GM19025 (cell line): Measurements from ENCODE around the gene TENM4.

Experiments used
- ATAC-seq: cut with Tn5 transposase; IDR thresholded peaks from one replicate; pipeline ENCODE4 v1.9.1; 2021; ENCODE audit warnings: mild to moderate bottlenecking, low read depth, moderate library complexity; ENCODE audit not compliant: unreplicated experiment

Gene TENM4

DNA sequence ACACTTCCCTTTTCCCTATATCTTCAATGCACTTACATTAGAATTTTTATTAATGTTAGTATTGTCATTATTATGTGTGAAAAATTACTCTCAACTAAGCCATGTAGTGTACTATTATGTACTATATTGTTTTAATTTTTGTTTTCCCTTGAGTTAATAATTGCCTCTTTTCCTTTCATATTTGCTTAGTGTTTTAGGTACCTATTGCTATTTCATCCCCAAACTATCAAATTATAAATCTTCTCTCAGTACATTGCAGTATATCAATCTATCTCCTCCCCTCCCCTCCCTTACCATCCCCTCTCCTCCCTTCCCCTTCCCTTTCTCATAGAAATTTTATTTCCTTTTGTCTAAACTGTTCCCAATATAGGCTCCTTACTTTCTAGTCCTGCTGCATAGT is 12.8 kb upstream of the TENM4 start:
- ATAC-seq, result no peak

DNA sequence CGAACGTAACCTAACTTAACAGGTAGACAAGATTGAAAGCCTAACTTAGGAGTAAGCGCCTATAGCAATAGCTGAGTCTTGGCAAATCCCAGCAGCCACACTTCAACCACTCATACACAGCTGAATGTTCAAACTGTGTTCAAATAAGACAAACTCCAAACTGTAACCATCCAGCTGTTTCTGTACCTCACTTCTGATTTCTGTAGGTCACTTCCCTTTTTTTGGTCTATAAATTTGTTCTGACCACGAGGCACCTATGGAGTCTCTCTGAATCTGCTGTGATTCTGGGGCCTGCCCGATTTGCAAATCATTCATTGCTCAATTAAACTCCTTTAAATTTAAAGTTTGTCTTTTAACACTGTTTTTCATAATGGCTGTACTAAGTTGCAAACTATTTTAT is 8.2 kb upstream of the TENM4 start:
- no peak for ATAC-seq

DNA sequence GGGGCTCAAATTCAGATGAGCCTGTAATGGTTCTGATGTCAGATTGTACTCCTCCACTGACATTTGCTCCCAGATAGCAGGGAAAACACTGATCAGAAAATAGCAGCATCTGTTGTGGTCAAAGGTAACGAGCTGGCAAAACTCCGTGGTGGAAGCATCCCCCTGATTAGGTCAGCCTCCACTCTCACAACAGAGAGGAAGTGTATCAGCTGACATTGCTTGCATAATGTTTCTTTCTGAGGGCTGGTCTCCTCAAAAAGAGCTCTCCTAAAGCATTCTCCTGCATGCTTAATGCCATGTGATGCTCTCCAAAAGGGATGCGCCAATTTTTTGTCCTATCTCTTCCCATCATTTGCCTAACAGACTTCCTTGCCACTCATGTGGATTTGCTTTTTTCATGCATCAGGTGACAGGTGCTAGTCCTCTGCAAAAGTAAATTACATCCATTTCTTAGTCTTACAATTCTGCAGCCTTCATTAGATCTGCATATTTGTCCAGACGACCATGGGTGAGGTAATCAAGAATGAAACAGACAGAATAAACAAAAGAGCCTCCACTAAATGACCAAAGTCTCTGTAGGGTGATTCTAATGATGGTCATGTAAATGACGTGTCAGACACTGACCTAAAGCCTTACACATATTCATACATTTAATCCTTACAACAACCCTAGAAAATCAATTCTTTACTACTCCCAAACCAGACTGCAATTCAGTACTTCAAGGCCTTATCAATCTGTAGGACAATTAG is 6.4 kb upstream of the TENM4 start:
- no peak for ATAC-seq

DNA sequence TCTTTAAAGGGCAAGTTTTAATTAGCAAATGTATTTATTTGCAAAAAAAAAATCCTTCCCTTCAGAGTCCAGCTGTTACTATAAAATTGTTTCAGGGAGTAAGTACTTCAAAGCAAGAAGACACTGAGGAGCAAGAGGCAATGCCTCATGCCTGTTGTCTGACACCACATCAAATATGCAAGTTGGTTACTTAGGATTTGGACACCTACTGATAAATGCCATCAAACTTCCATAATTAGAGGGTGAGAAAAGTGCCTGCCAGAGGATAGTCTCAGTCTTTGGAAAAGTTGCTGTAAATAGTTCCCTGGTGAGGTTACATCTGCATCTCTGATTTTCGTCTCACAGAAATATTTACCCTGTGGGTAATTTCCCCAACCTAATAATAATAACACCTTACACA is 4.1 kb upstream of the TENM4 start:
- ATAC-seq, result no peak

DNA sequence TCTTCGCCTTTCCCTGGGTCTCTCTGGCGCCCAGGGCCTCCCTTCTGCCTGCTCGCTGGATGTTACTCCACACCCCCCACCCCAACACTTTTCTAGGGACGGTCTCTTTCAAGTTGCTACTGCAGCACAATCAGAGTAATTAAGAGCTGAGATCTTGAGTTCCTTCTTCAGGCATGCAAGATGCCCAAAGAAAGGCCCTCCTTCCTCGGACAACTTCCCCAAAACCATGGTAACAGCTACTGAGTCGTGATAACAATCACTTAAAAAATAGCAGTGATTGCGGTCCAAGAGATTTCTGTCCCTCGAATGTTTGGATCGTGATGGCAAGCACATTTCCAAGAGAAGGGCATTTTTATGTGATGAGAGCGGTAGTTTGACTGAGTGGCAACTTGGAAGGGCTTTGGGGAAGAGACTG is 638 bp upstream of the TENM4 start:
- no peak for ATAC-seq

DNA sequence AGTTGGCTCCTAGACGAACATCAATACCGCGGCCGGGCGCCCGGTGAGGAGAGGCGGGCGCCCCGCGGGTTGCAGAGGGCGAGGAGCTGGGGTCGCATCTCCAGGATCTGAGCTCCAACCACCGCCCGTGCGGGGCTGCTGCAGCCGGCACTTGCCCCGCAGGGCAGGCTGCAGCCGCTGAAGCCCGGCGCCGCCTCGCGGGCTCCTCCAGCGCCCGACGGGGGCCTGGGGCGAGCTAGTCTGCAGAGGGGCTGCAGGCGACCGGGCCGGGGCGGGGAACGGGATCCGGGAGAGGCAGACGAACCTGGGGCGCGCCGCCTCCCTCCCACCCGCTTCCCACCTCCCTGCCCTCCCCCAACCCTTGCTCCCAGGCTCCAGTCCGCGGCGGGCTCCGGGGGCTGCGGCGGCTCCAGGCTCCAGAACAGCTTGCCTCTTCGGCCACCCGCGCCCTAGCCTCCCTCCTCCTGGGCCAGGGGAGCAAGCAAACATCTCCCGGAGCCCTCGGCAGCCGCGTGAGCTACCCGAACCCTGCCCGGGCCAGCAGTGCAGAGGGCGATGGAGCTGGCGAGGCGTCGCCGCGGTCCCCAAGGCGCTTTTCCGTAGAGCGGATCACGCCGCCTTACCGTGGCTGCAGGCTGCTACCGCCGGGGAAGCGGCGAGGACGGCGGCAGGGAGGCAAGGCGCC is 802 bp downstream of the TENM4 start:
- ATAC-seq, result no peak

DNA sequence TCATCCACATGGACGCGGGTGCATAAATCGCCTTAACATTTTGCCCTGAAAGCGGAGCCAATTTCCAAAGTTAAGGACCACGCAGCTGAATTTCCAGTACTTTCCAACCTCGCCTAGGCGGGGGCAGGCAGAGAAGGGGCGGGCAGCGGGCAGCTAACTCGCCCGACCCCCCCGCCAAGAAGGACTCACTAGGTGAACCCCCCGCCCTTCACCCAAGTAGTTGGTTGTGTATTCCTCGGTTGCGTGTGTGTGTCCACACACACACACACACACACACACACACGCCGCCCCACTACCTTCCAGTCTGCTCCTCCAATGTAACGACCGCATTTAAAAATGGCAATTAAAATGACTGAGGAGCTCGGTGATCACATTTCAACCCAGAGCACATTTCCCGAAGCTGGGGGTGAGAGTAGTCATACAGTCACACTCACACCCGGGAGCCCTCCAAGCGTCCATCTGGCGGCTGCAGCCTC is 1.4 kb downstream of the TENM4 start:
- ATAC-seq, result no peak

DNA sequence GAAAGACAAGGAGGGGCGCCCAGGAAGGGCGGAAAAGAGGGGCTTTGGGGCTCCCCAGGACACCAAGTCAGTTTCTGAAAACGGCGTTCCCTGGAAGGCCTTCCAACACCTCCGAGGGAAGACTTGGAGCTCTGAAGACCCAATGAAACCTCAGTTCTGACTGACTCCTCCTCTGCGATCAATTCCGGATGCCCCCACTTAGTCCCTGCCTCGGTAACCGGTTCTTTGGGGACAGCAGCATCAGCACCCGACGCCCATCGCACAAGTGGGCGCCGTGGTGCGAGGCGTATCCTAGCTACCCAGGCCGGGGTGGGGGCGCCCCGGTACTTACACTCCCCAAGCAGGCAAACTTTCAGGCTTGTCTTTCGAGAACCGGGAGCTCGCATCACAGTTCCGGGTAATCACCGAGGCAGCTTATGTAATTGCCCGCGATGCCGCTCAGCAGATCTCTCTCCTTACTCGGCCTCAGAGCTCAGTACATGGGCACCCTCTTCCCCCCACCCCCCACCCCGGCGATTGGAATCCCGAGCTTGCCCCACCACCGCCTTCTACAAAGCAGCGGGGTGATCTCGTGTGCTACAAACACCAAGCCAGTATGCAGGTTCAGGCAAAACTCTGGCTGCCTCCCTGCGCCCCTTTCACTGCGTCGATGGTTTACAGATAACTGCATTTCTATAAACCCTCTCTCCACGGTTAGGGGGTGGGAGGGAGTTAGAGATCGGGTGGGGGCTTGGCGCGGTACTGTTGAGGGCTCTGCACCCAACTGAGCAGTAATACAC is 2.0 kb downstream of the TENM4 start:
- no peak for ATAC-seq

DNA sequence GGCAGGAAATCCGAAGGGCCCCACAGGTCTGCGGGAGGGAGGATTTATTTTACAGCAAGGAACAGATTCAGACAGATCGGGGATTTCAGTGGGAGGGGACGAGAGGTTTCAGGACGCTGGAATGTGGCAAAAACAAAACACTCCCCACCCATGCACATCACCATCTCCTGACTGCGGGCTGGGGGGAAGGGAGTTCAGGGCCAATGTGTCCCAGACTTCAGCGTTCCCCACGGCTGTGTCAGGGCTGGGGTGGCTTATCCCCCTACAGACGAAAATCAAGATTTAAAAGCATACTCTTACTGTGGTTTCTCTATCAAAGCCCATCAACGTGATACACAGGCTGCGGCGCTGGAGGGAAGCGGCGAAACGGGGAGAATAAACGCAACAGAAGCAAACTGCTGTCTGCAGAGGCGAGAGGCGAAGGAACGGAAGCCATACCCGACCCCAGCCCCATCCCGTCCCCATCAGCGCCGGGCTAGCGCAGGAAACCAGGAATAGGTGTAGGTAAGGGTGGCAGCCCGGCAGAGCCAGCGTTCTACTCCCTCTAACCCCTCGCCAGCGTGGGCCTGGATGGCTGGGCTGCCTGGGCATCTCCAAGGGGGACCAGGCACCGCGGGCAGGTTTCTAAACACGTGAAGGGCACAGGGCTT is 2.7 kb downstream of the TENM4 start:
- no peak for ATAC-seq

DNA sequence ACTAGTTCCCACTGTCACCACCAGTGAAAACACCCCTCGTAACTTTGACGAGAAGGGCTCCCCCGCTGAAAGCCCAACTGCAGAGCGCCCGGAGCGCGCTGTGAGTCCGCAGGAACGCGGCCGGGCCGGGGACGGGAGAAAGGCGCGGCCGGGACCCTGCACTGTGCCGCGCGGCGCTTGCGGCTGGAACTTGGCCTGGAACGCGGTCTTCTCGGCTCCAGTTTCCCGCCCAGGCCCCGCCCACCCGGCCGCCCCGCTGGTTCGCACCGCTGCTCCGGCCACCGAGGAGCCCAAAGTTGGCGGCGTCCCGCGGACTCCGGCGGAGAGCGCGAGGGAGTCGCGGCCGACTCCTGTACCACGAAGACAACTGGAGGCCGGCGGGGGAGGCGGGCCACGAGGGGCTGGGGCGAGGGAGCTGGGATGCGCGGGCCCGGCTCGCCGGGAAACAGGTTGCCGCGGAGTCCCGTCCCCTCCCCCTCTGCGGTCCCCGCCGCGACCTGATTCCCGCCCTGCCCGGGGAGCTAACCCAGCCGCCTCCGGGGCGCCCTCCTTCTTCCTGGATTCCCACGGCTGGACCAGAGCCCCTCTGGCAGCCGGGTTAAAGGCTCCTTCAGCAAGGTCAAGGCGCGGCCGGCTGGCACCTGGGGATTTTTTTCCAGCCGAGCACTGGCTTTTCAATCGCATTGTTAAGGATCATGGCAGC is 3.4 kb downstream of the TENM4 start:
- no peak for ATAC-seq

DNA sequence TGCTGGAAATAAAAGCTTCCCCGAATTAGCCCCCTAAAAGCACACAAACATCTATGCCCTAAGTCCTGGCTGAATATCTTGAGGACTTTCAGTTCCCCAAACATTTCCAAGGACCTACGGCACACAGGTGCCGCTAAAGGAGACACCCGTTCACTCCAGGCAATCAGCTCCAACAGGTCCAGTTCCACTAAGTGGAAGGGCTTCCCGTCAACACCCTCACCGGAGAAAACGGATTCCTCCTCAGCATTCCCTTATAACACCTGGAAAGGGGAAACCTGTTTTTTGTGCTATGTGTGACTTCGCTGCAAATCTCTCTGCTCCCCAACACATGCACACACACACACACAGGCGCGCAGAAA is 3.9 kb downstream of the TENM4 start:
- ATAC-seq, result no peak

DNA sequence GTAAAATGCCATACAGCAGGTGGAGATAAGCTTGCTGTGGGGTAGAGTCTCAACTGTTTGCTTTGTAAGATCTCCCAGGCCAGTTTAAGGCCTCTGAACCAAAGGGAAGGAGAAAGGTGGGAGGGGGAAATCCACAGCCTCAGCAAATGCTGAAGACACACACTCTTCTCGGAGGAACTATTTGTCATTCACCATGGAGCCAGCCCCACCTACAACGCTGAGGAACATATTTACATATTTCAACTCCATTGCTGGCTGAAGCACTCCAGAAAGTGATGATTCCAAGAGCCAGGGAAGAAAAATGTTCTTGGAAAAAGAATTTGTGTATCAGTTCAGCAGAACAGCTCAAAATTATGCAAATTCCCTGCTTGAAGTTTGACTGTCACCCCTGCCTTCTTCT is 6.5 kb downstream of the TENM4 start:
- ATAC-seq, result no peak

DNA sequence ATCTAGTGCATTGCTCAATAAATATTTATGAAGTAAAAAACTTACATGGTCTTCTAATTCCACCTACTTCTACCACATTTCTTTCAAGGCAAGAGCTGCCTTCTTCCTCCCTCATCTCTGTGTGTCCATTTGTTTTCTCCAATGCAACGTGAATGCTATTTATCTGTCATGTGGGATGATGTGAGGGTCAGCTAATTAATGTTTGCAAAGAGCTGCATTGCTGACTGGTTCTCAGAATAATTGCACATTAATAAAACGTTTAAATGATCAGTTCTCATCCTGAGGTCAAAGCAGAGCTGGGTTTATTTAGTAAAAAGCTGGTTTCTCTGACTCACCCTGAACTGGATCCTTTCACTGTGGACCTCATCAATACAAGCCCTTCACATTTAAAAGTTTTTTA is 8.7 kb downstream of the TENM4 start:
- ATAC-seq, result no peak

DNA sequence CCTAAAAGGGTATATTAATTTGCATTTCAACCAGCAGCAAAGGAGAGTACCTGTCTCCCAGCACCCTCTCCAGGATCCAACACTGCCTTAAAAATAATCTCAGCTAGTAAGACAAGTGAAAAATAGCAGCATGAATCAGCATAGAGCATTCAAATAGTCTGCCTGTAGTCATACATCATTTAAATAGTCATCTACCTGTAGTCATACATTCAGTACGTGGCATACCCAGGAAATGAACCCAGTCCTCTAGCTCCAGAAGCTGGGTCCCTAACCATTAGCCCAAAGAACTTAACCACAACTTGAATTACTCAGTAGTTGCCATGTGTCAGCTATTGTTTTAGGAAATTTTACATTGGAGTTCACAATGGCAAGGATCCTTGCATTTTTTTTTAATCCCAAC is 9.3 kb downstream of the TENM4 start:
- no peak for ATAC-seq

DNA sequence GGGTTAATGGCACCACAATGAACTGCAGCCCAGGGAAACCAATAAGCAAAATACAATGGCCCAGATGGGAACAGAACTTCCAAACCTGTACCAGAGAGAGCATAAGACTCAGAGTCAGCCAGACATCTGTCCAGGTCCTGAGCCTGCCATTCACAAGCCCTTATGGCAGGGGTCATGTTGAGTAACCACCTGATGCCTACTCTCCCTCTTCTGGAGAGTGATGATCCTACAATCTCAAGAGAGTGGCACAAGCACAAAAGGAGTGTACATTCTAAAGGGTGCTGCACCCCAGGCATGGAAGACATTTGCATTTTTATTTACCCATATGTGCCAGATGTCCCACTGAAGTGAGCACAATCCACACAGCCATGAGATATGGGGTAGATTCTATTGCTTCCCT is 10.6 kb downstream of the TENM4 start:
- no peak for ATAC-seq

DNA sequence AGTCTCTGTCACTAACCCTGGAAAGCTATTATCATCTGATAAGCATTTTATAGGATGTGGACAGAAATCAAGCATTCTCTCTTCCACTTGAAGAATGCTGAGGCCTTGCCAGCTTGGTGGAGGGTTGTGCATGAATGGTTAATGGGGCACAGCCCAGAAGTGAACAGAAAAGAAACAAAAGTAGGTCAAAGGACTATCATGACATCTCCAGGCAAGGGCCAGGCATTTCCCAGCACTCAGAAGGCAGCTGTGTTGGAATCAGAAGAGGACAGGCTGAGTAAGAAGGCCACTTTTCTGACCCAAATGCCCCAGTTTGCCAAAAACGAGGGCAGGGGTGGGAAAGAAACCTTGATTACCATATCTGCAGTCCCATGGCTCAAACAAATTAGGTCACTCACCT is 12.4 kb downstream of the TENM4 start:
- no peak for ATAC-seq

DNA sequence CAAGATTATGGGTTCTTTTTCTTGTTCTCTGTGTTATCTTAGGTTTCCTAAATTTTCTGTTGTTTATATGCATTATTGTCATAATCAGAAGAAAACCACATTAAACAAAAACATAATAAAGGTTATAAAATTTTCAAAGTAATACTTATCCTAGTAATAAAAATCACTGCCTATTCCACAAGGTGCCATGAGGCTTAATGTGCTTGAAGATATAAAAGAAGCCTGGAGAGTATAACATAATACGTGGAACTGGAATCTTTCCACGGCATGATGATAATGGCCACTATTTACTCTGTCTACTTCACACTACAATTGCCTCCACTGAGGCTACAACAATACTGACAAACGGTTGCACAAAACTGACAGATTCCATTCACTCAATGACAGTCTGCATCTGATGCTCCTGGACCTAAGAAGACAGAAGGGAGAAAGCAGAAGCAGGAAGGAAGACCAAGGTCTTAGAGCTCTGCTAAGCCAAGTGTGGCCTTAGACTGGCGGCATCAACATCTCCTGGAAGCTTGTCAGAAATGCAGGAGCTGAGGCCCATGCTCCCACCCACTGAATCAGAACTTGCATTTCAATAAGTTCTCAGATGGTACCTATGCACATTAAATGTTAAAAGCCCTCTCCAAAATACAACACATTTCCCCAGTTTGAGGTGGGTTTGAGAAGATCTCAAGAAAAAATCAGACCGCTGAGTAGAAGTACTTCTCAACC is 13.1 kb downstream of the TENM4 start:
- ATAC-seq, result no peak

DNA sequence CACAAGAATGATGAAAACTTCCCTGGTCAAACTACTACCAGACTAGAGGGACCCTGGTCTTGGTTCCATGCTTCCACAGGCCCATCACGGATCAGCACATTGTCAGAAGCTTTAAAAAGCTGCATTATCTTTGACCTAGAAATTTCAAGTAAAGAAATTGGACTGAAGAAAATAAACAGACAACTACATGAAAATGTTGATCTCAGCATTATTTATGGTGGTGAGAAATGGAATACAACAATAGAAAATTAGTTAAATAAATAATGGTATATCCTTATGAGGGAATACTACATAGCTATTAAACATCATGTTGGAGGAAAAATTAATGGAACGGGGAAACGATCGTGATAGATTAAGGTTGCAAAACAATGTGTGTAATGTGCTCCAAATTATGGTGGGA is 13.7 kb downstream of the TENM4 start:
- ATAC-seq, result no peak

DNA sequence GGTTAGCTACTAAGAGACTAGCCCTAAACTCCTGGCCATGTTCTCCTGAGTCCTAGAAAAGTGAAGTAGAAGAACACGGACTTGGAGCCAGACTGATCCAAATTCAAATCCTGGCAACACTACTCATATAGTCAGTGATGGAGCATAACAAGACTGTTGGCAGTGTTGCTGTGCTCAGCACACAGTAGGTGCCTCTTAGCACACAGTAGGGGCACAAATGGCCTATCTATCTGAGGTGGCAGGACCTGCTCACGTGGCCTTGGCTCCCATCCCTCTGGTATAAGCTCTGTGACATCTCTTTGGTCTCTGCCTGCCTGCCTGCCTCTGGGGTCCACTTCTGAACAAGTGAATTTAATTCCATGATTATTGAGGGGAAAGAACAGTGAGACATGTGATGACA is 15.4 kb downstream of the TENM4 start:
- ATAC-seq, result no peak

DNA sequence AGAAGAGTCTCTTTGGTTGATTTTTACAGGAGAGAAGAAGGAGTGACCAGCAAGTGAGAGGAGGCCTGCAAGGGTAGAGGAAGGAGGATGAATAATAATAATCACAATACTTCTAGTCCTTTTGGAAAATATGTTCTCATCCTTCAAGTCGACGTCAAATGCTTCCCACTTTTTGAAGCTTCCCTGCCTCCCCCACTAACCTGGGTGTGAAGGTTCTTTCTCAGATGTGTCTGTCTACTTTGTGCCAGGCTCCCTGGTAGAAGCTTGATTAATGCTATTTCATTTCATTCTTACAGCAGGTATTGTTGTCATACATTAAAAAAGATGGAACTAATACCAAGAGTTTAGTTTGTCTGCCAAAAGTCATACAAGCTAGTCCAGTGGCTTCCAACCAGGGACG is 17.1 kb downstream of the TENM4 start:
- ATAC-seq, result no peak
